Measurements from ENCODE around the gene ADIRF. TPM values are rescaled to one million over a fixed set of nuclear protein-coding genes. Genes with fewer than 3 reads are reported as not detected.

ADIRF gene
- total RNA-seq = 882 TPM

- H3K36me3 ChIP-seq = no peaks in the 10 kb centered on the region
- TF ChIP-seq CTCF (IDR thresholded peaks at IDR 0.05) = no peak
- no peaks in the 10 kb centered on the region for H3K9me3 ChIP-seq
- peak within 1 kb of the TSS; percentile 68 to 79 for H3K4me3 ChIP-seq
- peaks cover 16 to 50% of the 10 kb centered on the region in 2 donors for H3K4me1 ChIP-seq
- no peaks in the 10 kb centered on the region for H3K27me3 ChIP-seq
- intact Hi-C loops (cut with DNase I) = loop anchor here (5.0 kb wide), 1 partner anchor 211 kb away; the partner anchor contains the start of gene BMPR1A
- peak within 1 kb of the TSS; percentile 99 to 100 for H3K27ac ChIP-seq
- peak in 1 of 2 donors; percentile 85 for DNase-seq (ENCODE audit: low spot score in 2 of 2)
Measured at GRCh38 chr10:86968271-86968993, at the start of gene ADIRF. TSS of gene ADIRF (plus strand) at chr10:86968482. CDS start at chr10:86968545, 63 bp downstream.

GRCh38 chr10:86922553-86922961 lies 45.7 kb upstream of the ADIRF start:
- Histone ChIP-seq H3K4me3 (no peak overlapping the region), H3K36me3 (peaks cover 18 to 55% of the 10 kb centered on the region in 2 donors), H3K27ac (peak overlapping the region; percentile 35 to 69), H3K27me3 (no peaks in the 10 kb centered on the region), H3K4me1 (peaks cover 3 to 15% of the 10 kb centered on the region in 2 donors), H3K9me3 (no peaks in the 10 kb centered on the region)
- intact Hi-C loops (cut with DNase I) = no loop called here
- peak in 1 of 2 donors; percentile 75 for DNase-seq (ENCODE audit: low spot score in 2 of 2)
- TF ChIP-seq CTCF (IDR thresholded peaks at IDR 0.05) = no peak

- Histone ChIP-seq H3K27ac (peak overlapping the region in 1 of 2 donors; percentile 34), H3K4me1 (peaks cover 0 to 10% of the 10 kb centered on the region in 2 donors), H3K4me3 (no peak overlapping the region), H3K9me3 (no peaks in the 10 kb centered on the region), H3K36me3 (peaks cover 12 to 29% of the 10 kb centered on the region in 2 donors), H3K27me3 (no peaks in the 10 kb centered on the region)
- DNase-seq (ENCODE audit: low spot score in 2 of 2) = no peak
- intact Hi-C loops (cut with DNase I) = no loop called here
- TF ChIP-seq CTCF (IDR thresholded peaks at IDR 0.05) = no peak
Measured at GRCh38 chr10:86929468-86930380, 38.6 kb upstream of the ADIRF start.

- intact Hi-C loops (cut with DNase I) = no loop called here
- peak overlapping the region; percentile 8 to 9 for H3K27ac ChIP-seq
- peaks cover 12 to 34% of the 10 kb centered on the region in 2 donors for H3K36me3 ChIP-seq
Measured at GRCh38 chr10:86931872-86932271, 36.4 kb upstream of the ADIRF start.

More at GRCh38 chr10:86931872-86932271, 36.4 kb upstream of the ADIRF start:
- Histone ChIP-seq H3K27me3 (no peaks in the 10 kb centered on the region), H3K4me3 (no peak overlapping the region), H3K9me3 (no peaks in the 10 kb centered on the region), H3K4me1 (peaks cover 0 to 7% of the 10 kb centered on the region in 2 donors)
- no peak for DNase-seq (ENCODE audit: low spot score in 2 of 2)
- TF ChIP-seq CTCF (IDR thresholded peaks at IDR 0.05) = no peak
